Subcutaneous adipose tissue (tissue), 4 donors: ENCODE measurements around the gene VTI1A. TPM values are rescaled to one million over a fixed set of nuclear protein-coding genes. Genes with fewer than 3 reads are reported as not detected.

ENCODE experiments used
- total RNA-seq, 4 donors: library from RNA; depleted of rRNA; stranded (reverse); fragments of >200 nt; gene quantifications; one replicate each; pipeline ENCODE4 v1.1.0, GENCODE V29; 2016
- TF ChIP-seq, protein P1 (sequence below): fragments of 450-650 bp; IDR thresholded peaks from one replicate; pipeline ENCODE4 v1.5.1; 2016; ENCODE audit warnings: low read depth, mild to moderate bottlenecking, control low read depth, antibody characterized with exemption, moderate library complexity

Gene VTI1A
- total RNA-seq, 4 donors from 2014 or later = 48.4 to 70.3 (median 61.9) TPM

DNA sequence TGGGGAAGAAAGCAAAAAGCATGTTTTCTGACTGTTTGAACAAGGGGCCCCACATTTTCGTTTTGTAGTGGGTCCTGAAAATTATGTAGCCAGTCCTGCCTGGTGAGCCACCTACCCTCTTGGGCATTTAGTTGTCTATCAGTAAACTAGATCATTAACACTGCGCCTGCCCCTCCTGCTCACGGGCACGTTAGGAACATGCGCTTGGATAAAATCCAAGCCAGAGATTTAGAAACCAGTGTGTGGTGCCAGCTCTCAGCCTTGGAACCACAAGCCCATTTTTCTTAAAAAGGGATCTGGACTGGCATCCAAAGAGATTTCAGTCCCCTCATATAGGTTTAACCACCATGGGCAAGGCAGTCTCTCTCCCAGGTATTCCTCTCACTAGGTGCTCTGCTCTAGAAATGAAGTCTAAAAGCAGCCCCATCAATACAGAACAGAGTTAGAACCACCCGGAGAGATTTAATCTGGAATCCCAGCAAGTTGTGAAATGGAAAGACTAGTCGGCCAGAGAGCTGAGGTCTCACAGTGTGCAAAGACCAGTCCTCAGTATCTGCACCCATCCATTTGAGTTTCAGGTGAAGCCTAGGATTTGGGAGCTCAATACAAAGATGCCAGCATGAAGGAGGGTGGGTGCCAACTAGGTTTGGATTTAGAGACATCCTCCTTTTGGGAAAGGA is 379.1 kb downstream of the VTI1A start:
- TF ChIP-seq, protein P1, sequence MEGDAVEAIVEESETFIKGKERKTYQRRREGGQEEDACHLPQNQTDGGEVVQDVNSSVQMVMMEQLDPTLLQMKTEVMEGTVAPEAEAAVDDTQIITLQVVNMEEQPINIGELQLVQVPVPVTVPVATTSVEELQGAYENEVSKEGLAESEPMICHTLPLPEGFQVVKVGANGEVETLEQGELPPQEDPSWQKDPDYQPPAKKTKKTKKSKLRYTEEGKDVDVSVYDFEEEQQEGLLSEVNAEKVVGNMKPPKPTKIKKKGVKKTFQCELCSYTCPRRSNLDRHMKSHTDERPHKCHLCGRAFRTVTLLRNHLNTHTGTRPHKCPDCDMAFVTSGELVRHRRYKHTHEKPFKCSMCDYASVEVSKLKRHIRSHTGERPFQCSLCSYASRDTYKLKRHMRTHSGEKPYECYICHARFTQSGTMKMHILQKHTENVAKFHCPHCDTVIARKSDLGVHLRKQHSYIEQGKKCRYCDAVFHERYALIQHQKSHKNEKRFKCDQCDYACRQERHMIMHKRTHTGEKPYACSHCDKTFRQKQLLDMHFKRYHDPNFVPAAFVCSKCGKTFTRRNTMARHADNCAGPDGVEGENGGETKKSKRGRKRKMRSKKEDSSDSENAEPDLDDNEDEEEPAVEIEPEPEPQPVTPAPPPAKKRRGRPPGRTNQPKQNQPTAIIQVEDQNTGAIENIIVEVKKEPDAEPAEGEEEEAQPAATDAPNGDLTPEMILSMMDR = no peak

DNA sequence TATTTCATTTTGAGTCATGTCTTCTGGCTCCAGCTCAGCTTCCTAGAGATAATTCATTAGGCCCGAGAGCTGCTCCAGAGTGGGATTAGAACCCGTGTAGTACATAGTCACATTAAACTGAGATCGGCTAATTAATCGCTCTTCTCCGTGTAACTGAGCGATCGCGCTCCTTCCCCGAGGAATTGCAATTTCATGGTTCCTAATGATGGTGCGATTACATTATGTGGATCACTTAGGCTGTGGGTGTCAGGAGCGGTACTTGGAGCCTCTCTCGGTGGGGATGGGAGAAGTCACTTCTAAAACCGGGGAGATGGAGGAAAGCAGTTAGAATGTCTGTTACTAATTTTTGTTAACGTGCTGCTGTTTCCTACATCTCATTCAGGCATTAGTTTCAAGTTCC is 380.1 kb downstream of the VTI1A start:
- TF ChIP-seq, protein P1 = no peak

DNA sequence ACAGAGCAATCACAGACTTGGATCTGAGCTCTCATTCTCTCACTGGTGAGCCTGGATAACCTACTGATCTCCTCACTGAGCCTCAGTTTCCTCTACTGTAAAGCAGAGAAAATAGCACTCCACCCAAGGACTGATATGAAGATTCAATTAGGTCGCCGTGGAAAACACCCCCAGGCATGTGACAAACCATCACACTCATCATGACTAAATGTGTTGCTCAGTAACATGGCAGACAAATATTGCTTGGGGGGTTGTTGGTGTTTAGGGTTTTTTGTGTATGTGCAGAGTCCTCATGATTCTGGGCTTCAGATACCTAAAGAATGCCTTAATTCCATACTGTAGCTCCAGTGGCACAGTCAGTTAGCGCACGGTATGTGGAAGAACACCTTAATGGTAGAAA is 380.9 kb downstream of the VTI1A start:
- TF ChIP-seq, protein P1 = no peak

DNA sequence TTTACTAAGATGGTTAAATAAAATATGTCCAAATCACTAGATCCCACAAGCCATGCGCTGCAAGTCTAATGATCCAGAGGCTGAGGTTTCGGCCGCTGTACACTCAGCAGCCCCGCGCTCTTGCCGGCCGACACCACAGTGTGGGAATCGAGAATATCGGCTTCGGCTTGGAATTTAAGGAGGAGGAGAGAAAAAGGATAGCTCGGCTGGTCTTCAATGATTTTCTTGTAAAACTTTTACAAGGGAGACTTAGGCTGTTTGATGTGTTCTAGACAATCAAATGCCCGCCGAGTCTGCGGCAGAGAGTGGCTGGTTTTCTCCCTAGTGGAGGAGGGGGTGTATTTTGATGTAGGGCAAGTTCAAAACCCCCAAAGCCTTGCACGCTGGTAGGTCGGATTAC is 384.8 kb downstream of the VTI1A start:
- TF ChIP-seq, protein P1 = no peak

DNA sequence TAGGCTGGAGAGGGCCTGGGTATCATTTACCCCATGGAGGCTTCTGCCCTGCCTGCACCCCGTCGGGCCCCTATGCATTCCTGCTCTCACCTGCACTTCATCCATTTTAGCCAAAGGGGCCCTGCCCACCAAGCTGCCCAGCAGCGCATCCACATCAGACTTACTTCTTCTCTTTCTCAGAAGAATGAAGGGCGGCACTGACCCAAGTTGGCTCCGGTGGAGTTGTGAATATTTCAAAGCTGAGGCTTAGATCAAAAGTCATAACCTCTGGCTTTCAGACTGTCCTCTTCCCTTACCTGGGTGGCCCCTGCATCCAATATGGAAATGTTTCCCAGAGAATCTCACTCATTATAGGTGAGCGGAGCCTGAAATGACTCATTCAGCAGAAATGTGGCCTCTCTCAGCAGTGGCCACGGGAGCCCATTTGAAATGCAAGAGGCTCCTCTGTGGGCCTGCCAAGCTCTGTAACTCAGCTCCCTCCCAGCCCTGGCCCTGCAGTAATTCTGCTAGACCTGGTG is 385.4 kb downstream of the VTI1A start:
- TF ChIP-seq, protein P1 = no peak

DNA sequence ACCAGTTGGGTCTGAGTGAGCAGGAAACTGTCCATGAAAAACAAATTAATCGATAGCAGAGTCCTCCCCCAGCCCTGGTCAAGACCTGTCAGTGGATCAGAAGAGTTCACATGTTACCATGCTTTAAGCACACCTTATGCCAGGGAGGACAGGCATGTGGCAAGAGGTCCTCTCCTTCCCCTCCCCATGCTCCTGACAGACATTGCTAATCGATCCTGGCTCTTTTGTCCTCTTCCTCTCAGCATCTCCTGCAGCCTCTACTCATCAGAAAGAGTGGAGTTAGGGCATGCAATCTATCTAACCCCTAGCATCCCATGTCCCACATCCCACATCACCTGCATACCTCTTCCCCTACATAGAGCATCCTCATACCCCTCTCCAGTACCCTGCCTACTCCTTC is 385.9 kb downstream of the VTI1A start:
- TF ChIP-seq, protein P1 = no peak

DNA sequence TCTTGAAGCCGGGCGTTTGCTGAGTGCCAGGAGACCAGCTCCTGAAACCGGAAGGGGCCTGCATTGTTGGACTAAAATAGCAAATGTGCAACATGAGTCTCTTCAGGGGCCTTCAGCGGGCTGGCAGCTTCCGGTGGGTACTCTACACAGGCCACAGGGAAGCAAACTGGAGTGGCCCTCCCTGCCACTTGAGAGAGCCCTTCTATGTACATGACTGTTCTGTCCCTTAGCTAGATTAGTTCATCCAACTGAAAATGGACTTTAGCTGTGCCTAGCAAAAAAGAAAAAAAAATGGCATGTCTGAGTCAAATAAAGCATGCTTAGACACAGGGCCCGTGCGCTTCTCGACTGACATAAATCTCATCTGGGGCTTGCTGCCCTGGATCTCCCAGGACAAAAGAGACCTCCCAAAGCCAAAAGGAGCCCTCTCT is 387.8 kb downstream of the VTI1A start:
- TF ChIP-seq, protein P1 = no peak
